PC-9 (cell line): ENCODE results near the gene MYH11.

Experiments
- CTCF ChIP-seq: fragments of 200-600 bp; sonication (generic); conservative IDR thresholded peaks from 2 replicates; pipeline ENCODE4 v1.6.1; 2017; ENCODE audit warnings: mixed run types, antibody characterized with exemption, mild to moderate bottlenecking, moderate library complexity
- EZH2 ChIP-seq: fragments of 200-600 bp; sonication (generic); IDR thresholded peaks from 2 replicates; pipeline ENCODE4 v1.8.0; 2017; ENCODE audit warnings: antibody characterized with exemption, low read depth

- TF ChIP-seq CTCF, result no peak
- no peak for TF ChIP-seq EZH2
Observed at GRCh38 chr16:15799851-15800495, 56.9 kb downstream of the MYH11 start.
